GM20000 (cell line): ENCODE results near the gene ZNF200.
A peak's percentile ranks its signal among the peaks of the same experiment; 100 is the strongest.

Source experiments
- DNase-seq: peaks from one replicate; pipeline ENCODE4 v3.0.0; 2012; ENCODE audit warnings: low spot score
- CTCF ChIP-seq: IDR thresholded peaks from 2 replicates; pipeline ENCODE4 v1.5.1; 2012; ENCODE audit warnings: mild to moderate bottlenecking, control low read depth; ENCODE audit errors: extremely low read depth, missing control alignments

ZNF200 gene

GRCh38 chr16:3234857-3235561, at the start of gene ZNF200:
TSS of gene ZNF200 (minus strand) at chr16:3235158. CDS start at chr16:3233755, 1,403 bp downstream.
- DNase-seq, result peak; percentile 97
- TF ChIP-seq CTCF, result no peak

- DNase-seq, result no peak
- TF ChIP-seq CTCF, result no peak
Measured at GRCh38 chr16:3283543-3284447, 48.8 kb upstream of the ZNF200 start.

- no peak for TF ChIP-seq CTCF
- peak; percentile 98 for DNase-seq
Measured at GRCh38 chr16:3282730-3283542, 48.0 kb upstream of the ZNF200 start, which contains the start of gene ZNF263. TSS of gene ZNF263 (plus strand) at chr16:3283491. CDS start at chr16:3283819, 328 bp downstream.

- no peak for TF ChIP-seq CTCF
Measured at GRCh38 chr16:3282103-3282729, 47.3 kb upstream of the ZNF200 start.

GRCh38 chr16:3281222-3281820, 46.4 kb upstream of the ZNF200 start:
- no peak for DNase-seq
- TF ChIP-seq CTCF, result no peak

More at GRCh38 chr16:3282103-3282729, 47.3 kb upstream of the ZNF200 start:
- no peak for DNase-seq

- no peak for DNase-seq
- no peak for TF ChIP-seq CTCF
Measured at GRCh38 chr16:3276679-3277078, 41.7 kb upstream of the ZNF200 start.
